T-helper 22 cell (primary cell): ENCODE results near the gene INPP5A.

Source experiments
- DNase-seq: peaks from one replicate; pipeline ENCODE4 v3.0.0-alpha.2; 2020; ENCODE audit warnings: low read depth

Gene INPP5A

GRCh38 chr10:132579027-132579859, 41.7 kb downstream of the INPP5A start:
- DNase-seq: no peak

- DNase-seq: no peak
These were observed 42.6 kb downstream of the INPP5A start for GRCh38 chr10:132580143-132580542.

DNA sequence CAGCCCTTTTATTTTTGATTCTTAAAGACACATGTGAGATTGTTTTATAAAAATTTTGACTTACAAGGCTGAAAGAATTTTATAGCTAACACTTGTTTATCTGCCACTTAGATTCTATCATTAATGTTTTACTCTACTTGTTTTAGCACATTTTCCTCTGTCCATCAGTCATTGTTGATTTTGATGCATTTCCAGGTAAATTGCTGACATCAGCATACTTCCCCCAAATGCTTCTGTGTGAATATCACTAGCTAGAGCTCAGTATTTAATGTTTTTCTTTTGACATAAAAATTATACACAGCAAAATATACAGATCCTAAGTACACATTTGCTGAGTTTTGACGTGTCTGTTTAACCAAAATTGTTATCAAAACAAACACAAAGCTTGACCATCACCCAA, 43.0 kb downstream of the INPP5A start:
- DNase-seq: no peak

DNA sequence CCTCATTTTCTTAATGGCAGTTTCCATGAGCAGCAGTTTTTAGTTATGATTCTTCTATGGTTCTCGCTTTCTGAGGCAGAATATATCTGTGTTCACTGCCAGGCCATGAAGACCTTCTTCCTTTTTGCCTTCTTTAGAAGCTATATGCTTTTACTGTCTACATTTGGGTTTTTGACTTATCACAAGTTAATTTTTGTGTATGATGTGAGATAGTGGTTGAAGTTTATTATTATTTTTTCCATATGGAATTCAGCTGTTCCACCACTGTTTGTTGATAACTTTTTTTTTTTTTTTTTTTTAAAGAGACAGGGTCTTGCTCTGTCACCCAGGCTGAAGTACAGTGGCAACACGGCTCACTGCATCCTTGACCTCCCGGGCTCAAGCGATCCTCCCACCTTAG, 44.5 kb downstream of the INPP5A start:
- DNase-seq: no peak

DNA sequence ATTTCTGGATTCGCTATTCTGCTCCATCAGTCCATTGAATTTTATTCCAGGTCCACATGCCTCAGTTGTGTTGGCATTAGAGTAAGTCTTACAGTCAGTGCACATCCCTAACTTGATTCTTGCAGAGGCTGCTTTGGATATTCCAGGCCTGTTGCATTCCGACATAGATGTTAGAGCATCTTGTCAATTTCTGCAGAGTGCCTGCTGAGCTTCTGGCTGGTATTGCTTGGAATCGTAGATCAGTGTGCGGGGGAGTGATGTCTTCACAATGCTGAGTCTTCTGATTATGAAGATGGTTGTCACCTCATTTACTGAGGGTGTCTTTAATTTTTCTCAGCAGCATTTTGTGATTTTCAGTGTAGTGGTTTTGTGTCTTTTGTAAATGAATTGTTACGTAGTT, 45.2 kb downstream of the INPP5A start:
- DNase-seq: no peak

DNA sequence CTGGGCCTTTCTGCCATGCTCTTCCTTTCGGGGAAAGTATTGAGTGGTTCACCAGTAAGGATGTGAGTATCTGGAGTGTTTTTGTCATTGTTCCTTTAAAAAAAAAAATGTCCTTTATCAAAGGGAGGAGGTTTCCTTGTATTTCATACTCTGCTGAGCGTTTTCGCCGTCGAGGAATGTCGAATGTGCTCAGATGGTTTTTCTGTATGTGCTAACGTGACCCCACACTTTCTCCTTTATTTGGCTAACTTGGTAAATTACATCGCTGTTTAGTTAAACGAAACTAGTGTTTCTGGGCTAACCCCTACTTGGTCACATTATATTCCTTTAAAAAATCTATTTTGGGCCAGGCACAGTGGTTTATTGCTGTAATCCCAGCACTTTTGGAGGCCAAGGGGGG, 45.9 kb downstream of the INPP5A start:
- DNase-seq: no peak

DNA sequence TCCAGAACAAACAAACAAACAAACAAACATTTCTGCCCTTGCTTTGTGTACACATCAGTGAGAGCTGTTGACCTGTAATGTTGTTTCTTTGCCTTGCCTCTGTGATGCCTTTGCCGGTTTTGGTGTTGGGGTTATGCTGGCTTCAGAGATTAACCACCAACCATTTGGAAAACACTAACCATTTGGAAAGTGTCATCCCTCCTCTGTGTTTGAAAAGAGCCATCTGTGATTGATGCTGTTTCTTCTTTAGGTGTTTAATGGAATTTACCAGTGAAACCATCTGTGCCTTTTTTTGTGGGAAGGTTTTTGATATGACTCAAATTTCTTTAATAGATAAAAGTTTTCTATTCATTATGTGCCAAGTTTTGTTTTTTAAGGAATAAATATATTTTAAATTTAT, 46.5 kb downstream of the INPP5A start:
- DNase-seq: no peak

- no peak for DNase-seq
These were observed 48.4 kb downstream of the INPP5A start for GRCh38 chr10:132585732-132586722.

GRCh38 chr10:132586739-132587138, 49.2 kb downstream of the INPP5A start:
- no peak for DNase-seq

DNA sequence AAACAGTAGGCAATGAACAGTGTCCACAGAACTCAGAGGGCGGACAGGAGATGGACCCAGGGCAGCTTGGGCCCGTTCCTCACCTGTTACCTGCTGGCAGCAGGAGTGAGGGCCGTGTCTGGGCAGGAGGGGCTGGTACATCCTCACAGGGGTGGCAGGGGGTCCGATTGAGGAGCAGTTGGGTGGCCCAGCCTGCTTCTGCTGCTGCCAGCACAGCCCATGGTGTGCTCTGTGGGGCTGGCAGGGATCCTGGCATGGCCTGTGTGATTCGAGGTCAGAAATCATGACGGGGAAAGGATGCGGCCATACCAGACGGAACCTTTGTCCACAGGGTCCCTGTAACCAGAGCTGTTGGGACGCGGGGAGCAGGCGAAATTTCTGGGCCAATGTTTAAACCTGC, 49.6 kb downstream of the INPP5A start:
- no peak for DNase-seq

DNA sequence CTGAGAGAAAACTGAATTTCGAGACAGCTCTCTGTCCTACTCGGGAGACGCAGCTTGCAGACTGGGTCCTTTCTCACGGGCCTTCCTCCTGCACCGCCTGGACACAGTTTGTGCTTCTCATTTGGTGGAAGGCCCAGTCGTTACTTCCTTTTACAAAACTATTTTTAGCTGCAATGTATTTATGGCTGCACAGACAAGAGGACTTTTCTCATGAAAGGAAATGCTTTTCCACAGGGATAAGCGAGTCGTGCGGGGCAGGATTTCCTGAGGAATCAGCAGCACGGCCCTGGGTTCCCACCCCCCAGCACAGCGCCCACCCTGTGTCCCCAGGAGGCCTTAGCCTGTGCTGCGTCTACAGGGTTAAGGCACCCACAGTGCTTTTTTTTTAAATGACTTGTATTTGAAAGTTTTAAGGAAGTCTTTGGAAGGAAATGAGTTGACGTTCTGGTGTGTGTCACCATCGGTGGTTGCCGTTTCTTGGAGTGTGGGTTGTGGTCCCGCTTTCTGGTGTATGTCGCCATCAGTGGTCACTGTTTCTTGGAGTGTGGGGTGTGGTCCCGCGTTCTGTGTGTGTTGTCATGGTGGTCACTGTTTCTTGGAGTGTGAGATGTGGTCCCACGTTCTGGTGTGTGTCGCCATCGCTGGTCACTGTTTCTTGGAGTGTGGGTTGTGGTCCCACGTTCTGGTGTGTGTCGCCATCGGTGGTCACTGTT, 50.9 kb downstream of the INPP5A start:
- DNase-seq: no peak

- no peak for DNase-seq
These were observed 51.4 kb downstream of the INPP5A start for GRCh38 chr10:132589015-132589414.

DNA sequence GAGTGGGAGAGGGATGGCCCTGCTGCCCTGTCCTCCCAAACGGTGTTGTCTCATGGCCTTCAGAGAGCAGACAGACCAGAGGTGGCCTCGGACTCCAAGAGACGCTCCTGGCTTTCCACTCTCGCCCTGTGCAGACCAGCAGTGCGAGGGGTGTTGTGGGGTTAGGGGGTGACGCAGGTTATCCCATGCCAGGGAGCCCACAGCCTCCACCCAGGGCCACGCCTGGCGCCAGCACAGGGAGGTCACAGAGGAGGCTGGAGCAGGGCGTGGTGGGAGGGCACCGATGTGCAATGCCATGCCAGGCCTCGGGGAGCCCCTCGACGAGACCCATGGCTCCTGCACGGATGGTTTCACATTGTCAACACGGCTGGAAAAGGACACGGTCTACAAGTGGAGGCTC, 52.1 kb downstream of the INPP5A start:
- DNase-seq: no peak

DNA sequence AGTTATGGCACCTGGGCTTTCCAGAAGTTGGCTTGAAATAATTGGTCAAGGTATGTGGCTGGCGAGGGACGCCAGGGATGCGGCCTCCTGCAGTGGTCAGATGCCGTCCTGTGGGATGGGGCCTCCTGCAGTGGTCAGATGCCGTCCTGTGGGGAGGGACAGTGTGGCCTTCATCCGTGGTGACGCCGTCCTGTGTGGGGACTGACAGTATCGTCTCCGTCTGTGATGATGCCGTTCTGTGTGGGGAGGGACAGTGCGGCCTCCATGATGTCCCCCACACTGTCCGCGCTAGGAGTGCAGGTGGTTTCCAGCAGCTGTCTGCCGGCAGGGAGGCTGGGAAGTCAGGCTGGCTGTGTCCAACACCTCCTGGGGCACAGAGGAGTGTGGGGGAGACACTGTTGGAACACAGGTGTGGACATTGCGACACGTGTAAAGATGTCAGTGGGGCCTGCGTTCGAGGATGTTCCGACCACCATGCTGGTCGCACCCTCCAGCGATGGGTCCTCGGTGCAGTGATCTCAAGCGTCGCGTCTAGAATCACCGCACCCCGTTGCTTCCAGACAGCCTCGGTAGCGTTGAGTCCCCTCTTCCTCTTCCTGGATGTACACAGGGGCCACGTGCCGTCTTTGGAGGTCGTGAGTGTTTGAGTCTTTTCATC, 52.6 kb downstream of the INPP5A start:
- DNase-seq: no peak

- DNase-seq: no peak
These were observed 53.1 kb downstream of the INPP5A start for GRCh38 chr10:132590752-132591121.

DNA sequence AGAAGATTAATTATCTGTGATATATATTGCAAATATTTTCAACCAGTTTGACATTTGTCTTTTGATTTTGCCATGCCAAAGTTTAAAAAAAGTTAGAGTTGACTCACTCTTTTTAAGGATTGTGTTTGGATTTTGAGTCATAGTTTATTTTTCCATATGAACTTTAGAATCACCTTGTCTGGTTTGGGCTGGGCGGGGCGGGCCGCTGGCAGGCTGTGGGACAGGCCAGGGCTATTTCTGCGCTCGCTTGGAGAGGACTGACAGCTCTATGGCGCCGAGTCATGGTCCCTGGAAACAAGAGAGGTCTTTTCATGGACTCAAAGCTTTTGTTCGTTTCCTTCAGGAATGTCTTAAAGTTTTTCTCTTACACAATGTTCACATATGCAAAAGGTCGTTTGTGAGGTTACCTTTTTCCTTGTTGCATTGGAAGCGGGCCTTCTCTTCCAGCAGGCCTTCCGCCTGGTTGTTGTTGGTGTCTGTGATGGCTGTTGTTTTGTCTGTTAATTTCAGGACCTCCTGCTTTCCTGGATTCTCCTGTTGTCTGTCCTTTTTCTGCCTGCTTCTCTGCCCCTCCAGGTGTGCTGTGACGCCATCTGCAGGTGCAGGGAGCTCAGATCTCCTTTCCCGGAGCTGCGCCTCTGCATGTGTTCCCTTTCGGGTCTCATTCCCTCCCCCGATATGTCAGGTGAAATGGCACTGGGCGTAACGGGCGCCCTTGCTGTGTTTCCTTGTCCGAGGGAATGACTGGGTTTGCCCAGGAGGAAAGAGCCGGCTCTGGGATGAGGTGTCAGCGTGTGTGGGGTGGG, 53.8 kb downstream of the INPP5A start:
- DNase-seq: no peak

- no peak for DNase-seq
These were observed 55.3 kb downstream of the INPP5A start for GRCh38 chr10:132592790-132593383.

GRCh38 chr10:132593389-132593788, 55.8 kb downstream of the INPP5A start:
- no peak for DNase-seq

- no peak for DNase-seq
These were observed 56.6 kb downstream of the INPP5A start for GRCh38 chr10:132593900-132594876.
